ENCODE results near the gene CHRNE. TPM values are rescaled to one million over a fixed set of nuclear protein-coding genes. Genes with fewer than 3 reads are reported as not detected.
A peak's percentile ranks its signal among the peaks of the same experiment; 100 is the strongest.
"Not testable (repeated sequence)": the region's sequence is repeated elsewhere in the genome, so short reads cannot be mapped to it uniquely, and the experiment has no call there.

The CHRNE gene
- total and polyA plus RNA-seq, 12 donors: 0.19 to 1.6 (median 0.53) TPM

DNA sequence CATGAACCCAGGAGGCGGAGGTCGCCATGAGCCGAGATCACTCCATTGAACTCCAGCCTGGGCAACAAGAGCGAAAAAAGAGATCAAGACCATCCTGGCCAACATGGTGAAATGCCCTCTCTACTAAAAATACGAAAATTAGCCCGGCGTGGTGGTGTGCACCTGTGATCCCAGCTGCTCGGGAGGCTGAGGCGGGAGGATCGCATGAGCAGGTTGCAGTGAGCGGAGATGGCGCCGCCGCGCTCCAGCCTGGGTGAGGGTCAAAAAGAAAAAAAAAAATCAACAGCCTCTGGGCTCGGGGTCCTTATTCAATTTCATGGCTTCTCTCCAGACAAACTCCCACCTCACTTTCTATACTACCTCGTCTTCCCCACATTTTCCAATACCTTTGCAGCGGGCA lies 26.0 kb upstream of the CHRNE start:
- Histone ChIP-seq H3K27me3 (no peaks in the 10 kb centered on the region), H3K4me3 (no peak overlapping the region), H3K27ac (no peak overlapping the region), H3K4me1 (peaks cover 0 to 14% (median under 1%) of the 10 kb centered on the region in 9 donors), H3K9me3 (no peaks in the 10 kb centered on the region), H3K36me3 (no peaks in the 10 kb centered on the region)
- 96 to 97% methylated on average over 18 of the region's 18 CpGs for WGBS, 2 donors
- TF ChIP-seq, protein P1, sequence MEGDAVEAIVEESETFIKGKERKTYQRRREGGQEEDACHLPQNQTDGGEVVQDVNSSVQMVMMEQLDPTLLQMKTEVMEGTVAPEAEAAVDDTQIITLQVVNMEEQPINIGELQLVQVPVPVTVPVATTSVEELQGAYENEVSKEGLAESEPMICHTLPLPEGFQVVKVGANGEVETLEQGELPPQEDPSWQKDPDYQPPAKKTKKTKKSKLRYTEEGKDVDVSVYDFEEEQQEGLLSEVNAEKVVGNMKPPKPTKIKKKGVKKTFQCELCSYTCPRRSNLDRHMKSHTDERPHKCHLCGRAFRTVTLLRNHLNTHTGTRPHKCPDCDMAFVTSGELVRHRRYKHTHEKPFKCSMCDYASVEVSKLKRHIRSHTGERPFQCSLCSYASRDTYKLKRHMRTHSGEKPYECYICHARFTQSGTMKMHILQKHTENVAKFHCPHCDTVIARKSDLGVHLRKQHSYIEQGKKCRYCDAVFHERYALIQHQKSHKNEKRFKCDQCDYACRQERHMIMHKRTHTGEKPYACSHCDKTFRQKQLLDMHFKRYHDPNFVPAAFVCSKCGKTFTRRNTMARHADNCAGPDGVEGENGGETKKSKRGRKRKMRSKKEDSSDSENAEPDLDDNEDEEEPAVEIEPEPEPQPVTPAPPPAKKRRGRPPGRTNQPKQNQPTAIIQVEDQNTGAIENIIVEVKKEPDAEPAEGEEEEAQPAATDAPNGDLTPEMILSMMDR (IDR thresholded peaks at IDR 0.05): no peak
- ATAC-seq: no peak
- intact Hi-C loops (cut with DNase I): no loop called here
- DNase-seq: no peak

DNA sequence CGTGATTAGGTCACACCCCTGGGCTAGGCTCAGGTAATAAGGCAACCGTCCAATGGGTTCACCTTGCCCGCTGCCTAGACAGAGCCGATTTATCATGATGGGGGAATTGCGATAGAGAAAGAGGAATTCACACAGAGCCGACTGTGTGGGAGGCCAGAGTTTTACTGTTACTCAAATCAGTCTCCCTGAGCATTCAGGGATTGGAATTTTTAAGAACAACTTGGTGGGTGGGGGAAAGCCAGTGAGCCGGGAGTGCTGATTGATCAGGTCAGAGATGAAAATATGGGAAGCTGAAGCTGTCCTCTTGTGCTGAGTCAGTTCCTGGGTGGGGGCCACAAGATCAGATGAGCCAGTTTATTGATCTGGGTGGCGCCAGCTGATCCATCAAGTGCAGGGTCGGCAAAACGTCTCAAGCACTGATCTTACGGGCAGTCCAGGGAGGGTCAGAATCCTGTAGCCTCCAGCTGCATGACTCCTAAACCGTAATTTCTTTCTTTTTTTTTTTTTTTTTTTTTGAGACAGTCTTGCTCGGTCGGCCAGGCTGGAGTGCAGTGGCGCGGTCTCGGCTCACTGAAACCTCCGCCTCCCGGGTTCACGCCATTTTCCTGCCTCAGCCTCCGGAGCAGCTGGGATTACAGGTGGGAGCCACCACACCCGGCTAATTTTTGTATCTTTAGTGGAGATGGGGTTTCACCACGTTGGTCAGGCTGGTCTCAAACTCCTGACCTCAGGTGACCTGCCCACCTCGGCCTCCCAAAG lies 23.9 kb upstream of the CHRNE start:
- DNase-seq; H3K4me3 ChIP-seq; H3K4me1 ChIP-seq; intact Hi-C loops (cut with DNase I); H3K9me3 ChIP-seq; H3K36me3 ChIP-seq; H3K27ac ChIP-seq; H3K27me3 ChIP-seq; ATAC-seq: not testable (repeated sequence)
- 86 to 90% methylated on average over 24 of the region's 24 CpGs for WGBS, 2 donors

DNA sequence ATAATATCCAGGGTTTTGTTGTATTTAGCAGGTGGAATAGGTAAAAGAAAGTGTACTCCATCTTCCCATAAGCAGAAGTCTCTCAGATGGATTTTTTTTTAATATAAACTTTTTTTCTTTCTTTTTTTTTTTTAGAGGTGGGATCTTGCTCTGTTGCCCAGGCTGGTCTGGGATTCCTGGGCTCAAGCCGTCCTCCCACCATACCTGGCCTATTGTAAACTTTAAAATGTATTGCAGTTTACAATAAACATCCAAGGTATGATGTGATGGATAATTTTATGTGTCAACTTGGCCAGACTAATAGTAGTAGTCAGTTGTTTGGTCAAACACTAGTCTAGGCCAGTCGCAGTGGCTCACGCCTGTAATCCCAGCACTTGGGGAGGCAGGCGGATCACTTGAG lies 18.4 kb upstream of the CHRNE start:
- Histone ChIP-seq H3K27ac (no peak overlapping the region), H3K4me1 (peaks cover 0 to 11% (median 0%) of the 10 kb centered on the region in 9 donors), H3K27me3 (no peaks in the 10 kb centered on the region), H3K4me3 (no peak overlapping the region), H3K9me3 (no peaks in the 10 kb centered on the region), H3K36me3 (no peaks in the 10 kb centered on the region)
- intact Hi-C loops (cut with DNase I): no loop called here
- TF ChIP-seq, protein P1 (IDR thresholded peaks at IDR 0.05): no peak
- no peak for ATAC-seq
- whole genome bisulfite sequencing, 2 donors: 96 to 97% methylated on average over 4 of the region's 4 CpGs
- DNase-seq: no peak

DNA sequence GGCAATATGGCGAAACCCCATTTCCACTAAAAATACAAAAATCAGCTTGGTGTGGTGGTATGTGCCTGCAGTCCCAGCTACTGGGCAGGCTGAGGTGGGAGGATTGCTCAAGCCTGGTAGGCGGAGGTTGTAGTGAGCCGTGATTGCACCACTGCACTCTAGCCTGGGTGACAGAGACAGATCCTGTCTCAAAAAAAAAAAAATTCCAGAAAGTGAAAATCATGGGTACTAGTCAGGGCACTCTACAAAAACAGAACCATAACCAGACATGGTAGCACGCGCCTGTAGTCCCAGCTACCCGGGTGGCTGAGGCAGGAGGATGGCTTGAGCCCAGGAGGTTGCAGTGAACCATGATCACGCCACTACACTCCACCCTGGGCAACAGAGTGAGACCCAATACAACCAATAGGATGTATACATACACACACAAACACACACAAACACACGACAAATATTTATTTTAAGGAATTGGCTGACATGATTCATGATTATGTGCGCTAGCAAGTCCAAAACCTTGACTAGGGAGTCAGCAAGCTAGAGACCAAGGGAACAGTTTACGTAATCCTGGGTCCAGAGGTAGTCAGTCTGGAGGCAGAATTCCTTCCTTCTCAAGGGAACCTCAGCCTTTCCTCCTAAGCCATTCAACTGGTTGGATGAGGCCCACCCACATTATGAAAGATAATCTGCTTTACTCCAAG lies 17.6 kb upstream of the CHRNE start:
- Histone ChIP-seq H3K4me3 (no peak overlapping the region), H3K27me3 (no peaks in the 10 kb centered on the region), H3K36me3 (no peaks in the 10 kb centered on the region), H3K27ac (no peak overlapping the region), H3K4me1 (peaks cover 0 to 11% (median 0%) of the 10 kb centered on the region in 9 donors), H3K9me3 (no peaks in the 10 kb centered on the region)
- ATAC-seq: peak in 1 of 8 donors; percentile 56
- no peak for DNase-seq
- 88 to 90% methylated on average over 10 of the region's 10 CpGs for WGBS, 2 donors
- TF ChIP-seq, protein P1 (IDR thresholded peaks at IDR 0.05): no peak
- intact Hi-C loops (cut with DNase I): no loop called here

Data from heart right ventricle (tissue), 16 donors.